A549 (cell line): Measurements from ENCODE around the gene UBASH3B. TPM values are rescaled to one million over a fixed set of nuclear protein-coding genes. Genes with fewer than 3 reads are reported as not detected.

Experiments
- ATAC-seq, 2 experiments: fragments of 200-7000 bp in 1 of 2; fragments of >200 bp in 1 of 2; cut with Nextera tagmentation in 1 of 2; cut with Tn5 transposase in 1 of 2; 3 replicates each; pipeline versions ENCODE4 v1.8.0 to v1.9.1; 2018 to 2020; ENCODE audit warnings: mild to moderate bottlenecking in 1 of 2, moderate library complexity in 1 of 2
- CTCF ChIA-PET: fragments of 300-600 bp; sonication (Branson Sonifier 250); formaldehyde crosslinking; extraction: SDS; loops from one replicate; lab custom pipeline; 2021; ENCODE audit warnings: antibody characterized with exemption, inconsistent platforms; lab: Yijun Ruan, JAX
- POLR2A ChIA-PET: fragments of 350-600 bp; formaldehyde crosslinking; extraction: SDS; loops from one replicate; lab custom pipeline; 2021; ENCODE audit warnings: antibody characterized with exemption, inconsistent platforms; lab: Yijun Ruan, JAX
- DNase-seq, 2 experiments: peaks; one replicate each; pipeline versions ENCODE4 v3.0.0 to v3.0.0-alpha.2; 2011 to 2016; ENCODE audit warnings: low read depth in 1 of 2, low spot score in 1 of 2
- FAIRE-seq: peaks from 2 replicates; lab custom pipeline; 2011; peaks lifted over from hg19 to GRCh38; lab: Jason Lieb, UNC
- H3K27ac ChIP-seq, 2 experiments: fragments of >200 bp; sonication (Bioruptor Twin); formaldehyde crosslinking; 3 replicates each; pipeline ENCODE4 v1.5.1; 2016 to 2017
- H3K4me1 ChIP-seq: fragments of >200 bp; sonication (Bioruptor Twin); formaldehyde crosslinking; 3 replicates; pipeline ENCODE4 v1.6.1; 2016
- H3K4me2 ChIP-seq: fragments of >200 bp; sonication (Bioruptor Twin); formaldehyde crosslinking; 3 replicates; pipeline ENCODE4 v1.6.1; 2016
- H3K4me3 ChIP-seq: fragments of >200 bp; sonication (Bioruptor Twin); formaldehyde crosslinking; 3 replicates; pipeline ENCODE4 v1.5.1; 2016
- H3K9me3 ChIP-seq: fragments of >200 bp; sonication (Bioruptor Twin); formaldehyde crosslinking; 3 replicates; pipeline ENCODE4 v1.6.1; 2016
- CEBPB ChIP-seq, 2 experiments: fragments of >200 bp in 1 of 2; sonication (Bioruptor Twin) in 1 of 2; formaldehyde crosslinking in 1 of 2; IDR thresholded peaks; 2 replicates each; pipeline ENCODE4 v1.6.1; 2012 to 2016
- ESRRA ChIP-seq: fragments of 150-350 bp; IDR thresholded peaks from 2 replicates; pipeline ENCODE4 v1.6.1; 2014; ENCODE audit warnings: mild to moderate bottlenecking, low read length, borderline replicate concordance
- FOSB ChIP-seq: fragments of 250-450 bp; sonication (Bioruptor Pico); IDR thresholded peaks from 2 replicates; pipeline ENCODE4 v1.5.0; 2020; ENCODE audit warnings: mild to moderate bottlenecking, moderate library complexity
- FOSL2 ChIP-seq, 2 experiments: fragments of 450-650 bp in 1 of 2; fragments of >200 bp in 1 of 2; sonication (Bioruptor Twin) in 1 of 2; formaldehyde crosslinking; IDR thresholded peaks; 2 replicates each; pipeline versions ENCODE4 v1.5.0 to v1.6.1; 2016 to 2020; ENCODE audit warnings: mild to moderate bottlenecking in 1 of 2, moderate library complexity in 1 of 2
- GATA3 ChIP-seq: IDR thresholded peaks from 2 replicates; pipeline ENCODE4 v1.6.1; 2012; ENCODE audit warnings: borderline replicate concordance
- HDAC2 ChIP-seq: fragments of 200-600 bp; sonication (generic); IDR thresholded peaks from 2 replicates; pipeline ENCODE4 v1.6.1; 2016
- HEYL ChIP-seq: fragments of 250-450 bp; sonication (Bioruptor Pico); IDR thresholded peaks from 2 replicates; pipeline ENCODE4 v1.8.0; 2021; ENCODE audit warnings: mild to moderate bottlenecking, moderate library complexity
- HOXB5 ChIP-seq: fragments of 250-450 bp; sonication (Bioruptor Pico); IDR thresholded peaks from 2 replicates; pipeline ENCODE4 v1.5.0; 2020; ENCODE audit warnings: mild to moderate bottlenecking, moderate library complexity
- KDM1A ChIP-seq: fragments of 200-600 bp; sonication (generic); IDR thresholded peaks from 2 replicates; pipeline ENCODE4 v1.6.1; 2016; ENCODE audit warnings: low read depth, mild to moderate bottlenecking
- MYC ChIP-seq: IDR thresholded peaks from 2 replicates; pipeline ENCODE4 v1.6.1; 2012; ENCODE audit warnings: mild to moderate bottlenecking, inconsistent platforms, low read length, improper control_type of control experiment, borderline replicate concordance
- NR3C1 ChIP-seq: fragments of >200 bp; sonication (Bioruptor Twin); formaldehyde crosslinking; IDR thresholded peaks from 3 replicates; pipeline ENCODE4 v1.6.1; 2017
- PHF8 ChIP-seq: fragments of 200-600 bp; sonication (generic); IDR thresholded peaks from 2 replicates; pipeline ENCODE4 v1.6.1; 2016; ENCODE audit warnings: low read depth, mild to moderate bottlenecking, antibody characterized with exemption, moderate library complexity, borderline replicate concordance
- RFX5 ChIP-seq: fragments of 450-650 bp; IDR thresholded peaks from 2 replicates; pipeline ENCODE4 v1.7.1; 2014; ENCODE audit warnings: antibody characterized with exemption, mild to moderate bottlenecking, moderate library complexity
- RNF2 ChIP-seq: fragments of 200-600 bp; sonication (generic); IDR thresholded peaks from 2 replicates; pipeline ENCODE4 v1.6.1; 2016; ENCODE audit warnings: low read depth, mild to moderate bottlenecking, antibody characterized with exemption, moderate library complexity, borderline replicate concordance
- SMC3 ChIP-seq: fragments of >200 bp; sonication (Bioruptor Twin); formaldehyde crosslinking; IDR thresholded peaks from 3 replicates; pipeline ENCODE4 v1.6.1; 2018; ENCODE audit warnings: inconsistent platforms
- WGBS: methylation state at CpG from one replicate; pipeline ENCODE4 v1.1.6; 2017; ENCODE audit errors: missing lambda C conversion rate; 5-methylcytosine and 5-hydroxymethylcytosine counted together
- polyA plus RNA-seq, 4 experiments: library from polyadenylated mRNA; depleted of rRNA in 3 of 4; stranded (reverse); fragments of >200 nt; fragmentation: RNase III in 1 of 4; extraction: RNeasy Plus Mini Kit Qiagen cat#74134 plus additional on column Dnase treatment in 1 of 4; gene quantifications; 2 replicates in 3 of 4; 3 replicates in 1 of 4; pipeline ENCODE4 v1.2.3, GENCODE V29; 2011 to 2017
- TF ChIP-seq, protein P1 (sequence below): fragments of 200-600 bp; sonication (generic); IDR thresholded peaks from 2 replicates; pipeline ENCODE4 v1.6.1; 2016; ENCODE audit warnings: antibody characterized with exemption, mild to moderate bottlenecking, moderate library complexity
- TF ChIP-seq, protein P2 (sequence below): fragments of >200 bp; sonication (Bioruptor Twin); formaldehyde crosslinking; IDR thresholded peaks from 2 replicates; pipeline ENCODE4 v1.6.1; 2016
- TF ChIP-seq, protein P3 (sequence below): IDR thresholded peaks from 2 replicates; pipeline ENCODE4 v1.6.1; 2012
- TF ChIP-seq, protein P4 (sequence below): fragments of 250-450 bp; sonication (Bioruptor Pico); IDR thresholded peaks from 2 replicates; pipeline ENCODE4 v1.5.0; 2021; ENCODE audit warnings: mild to moderate bottlenecking, moderate library complexity, borderline replicate concordance

The UBASH3B gene
- polyA plus RNA-seq, 2 of the 4 experiments (the other 2 are of a cell fraction): 33.4 to 43.0 TPM

DNA sequence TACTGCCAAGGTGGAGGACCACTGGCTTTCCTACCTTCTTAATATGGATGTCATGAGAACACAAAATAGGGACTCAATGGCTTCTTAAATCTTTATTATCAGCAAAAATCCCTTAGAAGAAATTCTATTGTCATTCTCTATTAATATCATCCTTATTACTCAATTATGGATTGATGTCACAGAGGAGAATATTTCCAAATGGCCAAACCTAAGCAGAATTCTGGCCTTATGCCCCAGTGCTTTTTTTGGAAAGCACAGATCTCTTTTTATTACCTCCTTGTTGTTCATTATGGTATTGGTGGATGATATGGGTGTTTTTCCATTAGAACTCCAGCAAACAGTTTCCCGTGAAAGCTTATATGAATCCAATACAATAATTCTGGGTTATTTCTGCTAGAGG, 192.7 kb downstream of the UBASH3B start:
- CTCF ChIA-PET: interaction anchor here (1.1 to 15.0 kb wide), 4 partner anchors 52 to 268 kb away, joined by 3 to 212 read pairs (median 5); no protein-coding TSS in a partner anchor
- no peak overlapping the region for H3K4me2 ChIP-seq
- WGBS: 84% methylated on average over 1 of the region's 1 CpG
- no peak for FAIRE-seq
- TF ChIP-seq PHF8 (no peak), CEBPB (IDR thresholded peaks at IDR 0.05) (no peak), HOXB5 (CRISPR knock-in tag) (no peak), HEYL (no peak), NR3C1 (no peak), FOSL2 (IDR thresholded peaks at IDR 0.05) (no peak), FOSL2 (CRISPR knock-in tag; IDR thresholded peaks at IDR 0.05) (no peak), MYC (no peak), GATA3 (no peak), RFX5 (no peak), KDM1A (no peak), FOSB (no peak), ESRRA (no peak), SMC3 (no peak), HDAC2 (no peak)
- TF ChIP-seq, protein P1, sequence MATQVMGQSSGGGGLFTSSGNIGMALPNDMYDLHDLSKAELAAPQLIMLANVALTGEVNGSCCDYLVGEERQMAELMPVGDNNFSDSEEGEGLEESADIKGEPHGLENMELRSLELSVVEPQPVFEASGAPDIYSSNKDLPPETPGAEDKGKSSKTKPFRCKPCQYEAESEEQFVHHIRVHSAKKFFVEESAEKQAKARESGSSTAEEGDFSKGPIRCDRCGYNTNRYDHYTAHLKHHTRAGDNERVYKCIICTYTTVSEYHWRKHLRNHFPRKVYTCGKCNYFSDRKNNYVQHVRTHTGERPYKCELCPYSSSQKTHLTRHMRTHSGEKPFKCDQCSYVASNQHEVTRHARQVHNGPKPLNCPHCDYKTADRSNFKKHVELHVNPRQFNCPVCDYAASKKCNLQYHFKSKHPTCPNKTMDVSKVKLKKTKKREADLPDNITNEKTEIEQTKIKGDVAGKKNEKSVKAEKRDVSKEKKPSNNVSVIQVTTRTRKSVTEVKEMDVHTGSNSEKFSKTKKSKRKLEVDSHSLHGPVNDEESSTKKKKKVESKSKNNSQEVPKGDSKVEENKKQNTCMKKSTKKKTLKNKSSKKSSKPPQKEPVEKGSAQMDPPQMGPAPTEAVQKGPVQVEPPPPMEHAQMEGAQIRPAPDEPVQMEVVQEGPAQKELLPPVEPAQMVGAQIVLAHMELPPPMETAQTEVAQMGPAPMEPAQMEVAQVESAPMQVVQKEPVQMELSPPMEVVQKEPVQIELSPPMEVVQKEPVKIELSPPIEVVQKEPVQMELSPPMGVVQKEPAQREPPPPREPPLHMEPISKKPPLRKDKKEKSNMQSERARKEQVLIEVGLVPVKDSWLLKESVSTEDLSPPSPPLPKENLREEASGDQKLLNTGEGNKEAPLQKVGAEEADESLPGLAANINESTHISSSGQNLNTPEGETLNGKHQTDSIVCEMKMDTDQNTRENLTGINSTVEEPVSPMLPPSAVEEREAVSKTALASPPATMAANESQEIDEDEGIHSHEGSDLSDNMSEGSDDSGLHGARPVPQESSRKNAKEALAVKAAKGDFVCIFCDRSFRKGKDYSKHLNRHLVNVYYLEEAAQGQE: no peak
- TF ChIP-seq, protein P2, sequence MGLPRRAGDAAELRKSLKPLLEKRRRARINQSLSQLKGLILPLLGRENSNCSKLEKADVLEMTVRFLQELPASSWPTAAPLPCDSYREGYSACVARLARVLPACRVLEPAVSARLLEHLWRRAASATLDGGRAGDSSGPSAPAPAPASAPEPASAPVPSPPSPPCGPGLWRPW: no peak
- TF ChIP-seq, protein P3, sequence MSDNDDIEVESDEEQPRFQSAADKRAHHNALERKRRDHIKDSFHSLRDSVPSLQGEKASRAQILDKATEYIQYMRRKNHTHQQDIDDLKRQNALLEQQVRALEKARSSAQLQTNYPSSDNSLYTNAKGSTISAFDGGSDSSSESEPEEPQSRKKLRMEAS: no peak
- no peaks in the 10 kb centered on the region for H3K9me3 ChIP-seq
- H3K4me3 ChIP-seq: no peak overlapping the region
- no peak for DNase-seq
- H3K27ac ChIP-seq: no peak overlapping the region
- POLR2A ChIA-PET: no interaction called here
- no peak for ATAC-seq
- H3K4me1 ChIP-seq: peaks cover 5% of the 10 kb centered on the region; the same call in 2 of the 3 replicates

DNA sequence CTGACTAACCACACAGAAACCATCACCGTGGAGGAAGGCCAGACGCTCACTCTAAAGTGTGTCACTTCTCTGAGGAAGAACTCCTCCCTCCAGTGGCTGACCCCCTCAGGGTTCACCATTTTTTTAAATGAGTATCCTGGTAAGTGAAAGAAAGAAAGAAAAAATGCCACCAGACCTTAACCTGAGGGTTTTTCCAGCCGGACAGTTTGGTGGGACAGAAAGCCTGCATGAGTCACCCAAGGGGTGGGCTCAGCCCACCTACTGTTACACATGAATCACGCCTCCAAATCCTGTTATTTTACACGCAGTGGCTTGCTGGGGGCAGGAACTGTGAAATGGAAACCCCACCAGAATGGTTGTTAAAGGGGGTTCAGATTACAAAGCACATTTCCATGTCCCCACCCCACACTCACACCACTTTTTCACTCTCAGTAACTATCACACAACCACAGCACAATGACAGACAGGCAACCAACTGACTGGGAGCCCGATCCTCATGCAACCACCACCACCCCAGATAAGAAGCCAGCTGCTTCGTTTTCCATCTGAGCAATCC, 194.6 kb downstream of the UBASH3B start:
- H3K4me3 ChIP-seq: no peak overlapping the region
- H3K4me1 ChIP-seq: peaks cover 5% of the 10 kb centered on the region
- no peak overlapping the region for H3K27ac ChIP-seq
- ChIA-PET CTCF (interaction anchor here (1.2 to 15.0 kb wide), 2 partner anchors 55 to 220 kb away, joined by 3 to 212 read pairs; no protein-coding TSS in a partner anchor), POLR2A (no interaction called here)
- FAIRE-seq (no peak), ATAC-seq (no peak), DNase-seq (no peak)
- no peaks in the 10 kb centered on the region for H3K9me3 ChIP-seq
- WGBS: 74% methylated on average over 7 of the region's 7 CpGs
- no peak overlapping the region for H3K4me2 ChIP-seq
- no peak for TF ChIP-seq RNF2
- TF ChIP-seq, protein P4, sequence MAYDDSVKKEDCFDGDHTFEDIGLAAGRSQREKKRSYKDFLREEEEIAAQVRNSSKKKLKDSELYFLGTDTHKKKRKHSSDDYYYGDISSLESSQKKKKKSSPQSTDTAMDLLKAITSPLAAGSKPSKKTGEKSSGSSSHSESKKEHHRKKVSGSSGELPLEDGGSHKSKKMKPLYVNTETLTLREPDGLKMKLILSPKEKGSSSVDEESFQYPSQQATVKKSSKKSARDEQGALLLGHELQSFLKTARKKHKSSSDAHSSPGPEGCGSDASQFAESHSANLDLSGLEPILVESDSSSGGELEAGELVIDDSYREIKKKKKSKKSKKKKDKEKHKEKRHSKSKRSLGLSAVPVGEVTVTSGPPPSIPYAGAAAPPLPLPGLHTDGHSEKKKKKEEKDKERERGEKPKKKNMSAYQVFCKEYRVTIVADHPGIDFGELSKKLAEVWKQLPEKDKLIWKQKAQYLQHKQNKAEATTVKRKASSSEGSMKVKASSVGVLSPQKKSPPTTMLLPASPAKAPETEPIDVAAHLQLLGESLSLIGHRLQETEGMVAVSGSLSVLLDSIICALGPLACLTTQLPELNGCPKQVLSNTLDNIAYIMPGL: no peak
